Stimulated activated CD8-positive, alpha-beta memory T cell treated with anti-CD3 and anti-CD28 coated beads, Interleukin-2, amount 100 ng/mL, for 48 hours (primary cell): Measurements from ENCODE around the gene PTPN22.

Experiments
- DNase-seq, 2 donors: peaks; one replicate each; pipeline ENCODE4 v3.0.0-alpha.2; 2020; ENCODE audit warnings: low read depth in 2 of 2

PTPN22 gene

GRCh38 chr1:113871597-113872113 is at the start of gene PTPN22:
Gene PTPN22 (minus strand): TSS chr1:113871712.
- peak; percentile 49 to 56 for DNase-seq

GRCh38 chr1:113918243-113918642 is 46.7 kb upstream of the PTPN22 start:
- no peak for DNase-seq

GRCh38 chr1:113917400-113918082 is 46.0 kb upstream of the PTPN22 start:
- DNase-seq = no peak

- DNase-seq = no peak
Observed at GRCh38 chr1:113916974-113917373, 45.5 kb upstream of the PTPN22 start.

- DNase-seq = no peak
Observed at GRCh38 chr1:113913887-113914664, 42.6 kb upstream of the PTPN22 start.

GRCh38 chr1:113913312-113913668 is 41.8 kb upstream of the PTPN22 start:
- DNase-seq = no peak

GRCh38 chr1:113912594-113913311 is 41.2 kb upstream of the PTPN22 start:
- DNase-seq = no peak

- DNase-seq = peak; percentile 11 to 24
Observed at GRCh38 chr1:113905435-113905861, 33.9 kb upstream of the PTPN22 start.

- peak; percentile 97 to 99 for DNase-seq
Observed at GRCh38 chr1:113904674-113905434, 33.3 kb upstream of the PTPN22 start, which contains the start of the genes AP4B1 and DCLRE1B. Gene AP4B1 (minus strand): TSS chr1:113904799. CDS start chr1:113904717, 82 bp downstream. Gene DCLRE1B (plus strand): TSS chr1:113905326. CDS start chr1:113905587, 261 bp downstream.

- no peak for DNase-seq
Observed at GRCh38 chr1:113904293-113904673, 32.8 kb upstream of the PTPN22 start.

- no peak for DNase-seq
Observed at GRCh38 chr1:113903501-113904292, 32.2 kb upstream of the PTPN22 start.

- no peak for DNase-seq
Observed at GRCh38 chr1:113901191-113901590, 29.7 kb upstream of the PTPN22 start.

- DNase-seq = no peak
Observed at GRCh38 chr1:113899111-113899510, 27.6 kb upstream of the PTPN22 start.

- no peak for DNase-seq
Observed at GRCh38 chr1:113898241-113898814, 26.8 kb upstream of the PTPN22 start.

- DNase-seq = no peak
Observed at GRCh38 chr1:113895961-113896360, 24.4 kb upstream of the PTPN22 start.

GRCh38 chr1:113895098-113895497 is 23.6 kb upstream of the PTPN22 start:
- no peak for DNase-seq

GRCh38 chr1:113893267-113893666 is 21.8 kb upstream of the PTPN22 start:
- DNase-seq = no peak

- DNase-seq = no peak
Observed at GRCh38 chr1:113891631-113892220, 20.2 kb upstream of the PTPN22 start.

- DNase-seq = no peak
Observed at GRCh38 chr1:113890816-113891215, 19.3 kb upstream of the PTPN22 start.
